HEK293 (cell line): Measurements from ENCODE around the gene BMERB1.

Experiments used
- CTCF ChIA-PET: fragments of 350-600 bp; formaldehyde crosslinking; extraction: SDS; loops from one replicate; lab custom pipeline; 2021; ENCODE audit warnings: antibody characterized with exemption; lab: Yijun Ruan, JAX
- POLR2A ChIA-PET: fragments of 300-600 bp; formaldehyde crosslinking; extraction: SDS; loops from one replicate; lab custom pipeline; 2020; ENCODE audit warnings: antibody characterized with exemption, inconsistent platforms; lab: Yijun Ruan, JAX
- H3K27ac ChIP-seq: fragments of 200-500 bp; sonication (Bioruptor generic); 2 replicates; pipeline ENCODE4 v1.5.1; 2014; ENCODE audit warnings: low read depth, low read length, control low read depth, inconsistent platforms; ENCODE audit errors: extremely low read depth
- H3K36me3 ChIP-seq, 2 experiments: fragments of 200-500 bp in 1 of 2; sonication (Bioruptor generic) in 1 of 2; 1 replicate in 1 of 2; 2 replicates in 1 of 2; pipeline ENCODE4 v1.5.1; 2014 to 2017; ENCODE audit warnings: inconsistent platforms in 2 of 2, low read length in 2 of 2; ENCODE audit not compliant: control insufficient read depth in 2 of 2, insufficient read depth in 1 of 2
- H3K4me1 ChIP-seq: fragments of 200-500 bp; sonication (Bioruptor generic); 2 replicates; pipeline ENCODE4 v1.5.1; 2014; ENCODE audit warnings: mild to moderate bottlenecking, low read length, inconsistent platforms; ENCODE audit not compliant: control insufficient read depth, insufficient read depth
- H3K4me3 ChIP-seq: 2 replicates; pipeline ENCODE4 v1.5.1; 2011; ENCODE audit warnings: low read depth, mild to moderate bottlenecking, control low read depth, low read length, moderate library complexity
- H3K9me3 ChIP-seq: fragments of 200-500 bp; sonication (Bioruptor generic); 2 replicates; pipeline ENCODE4 v1.5.1; 2014; ENCODE audit warnings: low read depth, low read length, inconsistent platforms; ENCODE audit not compliant: control insufficient read depth, insufficient read depth
- ELK4 ChIP-seq: IDR thresholded peaks from 2 replicates; pipeline ENCODE4 v1.6.1; 2011; ENCODE audit warnings: mild to moderate bottlenecking, low read depth, low read length, borderline replicate concordance
- GLIS1 ChIP-seq: fragments of 450-650 bp; formaldehyde crosslinking; IDR thresholded peaks from 2 replicates; pipeline ENCODE4 v1.5.1; 2016; ENCODE audit warnings: missing biosample characterization, missing genetic modification characterization
- GLIS2 ChIP-seq: fragments of 450-650 bp; formaldehyde crosslinking; IDR thresholded peaks from 2 replicates; pipeline ENCODE4 v1.5.1; 2016; ENCODE audit warnings: missing biosample characterization, missing genetic modification characterization
- HOXD13 ChIP-seq: sonication (generic); formaldehyde crosslinking; IDR thresholded peaks from 2 replicates; pipeline ENCODE4 v1.8.0; 2022; ENCODE audit warnings: missing genetic modification reagents, borderline replicate concordance
- KLF7 ChIP-seq: fragments of 450-650 bp; formaldehyde crosslinking; IDR thresholded peaks from 2 replicates; pipeline ENCODE4 v1.5.1; 2016; ENCODE audit warnings: missing biosample characterization, missing genetic modification characterization, borderline replicate concordance
- REST ChIP-seq: fragments of 450-650 bp; formaldehyde crosslinking; IDR thresholded peaks from 2 replicates; pipeline ENCODE4 v1.5.1; 2016; ENCODE audit warnings: missing biosample characterization, missing genetic modification characterization
- YY2 ChIP-seq: fragments of 450-650 bp; formaldehyde crosslinking; IDR thresholded peaks from 2 replicates; pipeline ENCODE4 v1.5.1; 2016; ENCODE audit warnings: missing biosample characterization, missing genetic modification characterization
- ZBTB11 ChIP-seq: fragments of 450-650 bp; formaldehyde crosslinking; conservative IDR thresholded peaks from 2 replicates; pipeline ENCODE4 v1.5.1; 2016; ENCODE audit warnings: low read depth, missing biosample characterization, missing genetic modification characterization
- ZFP41 ChIP-seq: fragments of 450-650 bp; formaldehyde crosslinking; IDR thresholded peaks from 2 replicates; pipeline ENCODE4 v1.5.1; 2016; ENCODE audit warnings: missing biosample characterization, missing genetic modification characterization, borderline replicate concordance
- ZNF16 ChIP-seq: fragments of 450-650 bp; formaldehyde crosslinking; IDR thresholded peaks from 2 replicates; pipeline ENCODE4 v1.5.1; 2016; ENCODE audit warnings: low read depth, missing biosample characterization, missing genetic modification characterization
- ZNF2 ChIP-seq: fragments of 450-650 bp; formaldehyde crosslinking; IDR thresholded peaks from 2 replicates; pipeline ENCODE4 v1.5.1; 2016; ENCODE audit warnings: missing biosample characterization, missing genetic modification characterization
- ZNF239 ChIP-seq: fragments of 450-650 bp; formaldehyde crosslinking; IDR thresholded peaks from 2 replicates; pipeline ENCODE4 v1.5.1; 2016; ENCODE audit warnings: missing biosample characterization, missing genetic modification characterization
- ZNF248 ChIP-seq: fragments of 450-650 bp; formaldehyde crosslinking; IDR thresholded peaks from 2 replicates; pipeline ENCODE4 v1.5.1; 2017; ENCODE audit warnings: missing biosample characterization, missing genetic modification characterization
- ZNF394 ChIP-seq: fragments of 450-650 bp; formaldehyde crosslinking; IDR thresholded peaks from 2 replicates; pipeline ENCODE4 v1.5.1; 2016; ENCODE audit warnings: missing biosample characterization, missing genetic modification characterization, mild to moderate bottlenecking, moderate library complexity, borderline replicate concordance
- ZNF623 ChIP-seq: fragments of 450-650 bp; formaldehyde crosslinking; IDR thresholded peaks from 2 replicates; pipeline ENCODE4 v1.5.1; 2016; ENCODE audit warnings: missing biosample characterization, missing genetic modification characterization
- ZNF660 ChIP-seq: fragments of 450-650 bp; IDR thresholded peaks from 2 replicates; pipeline ENCODE4 v1.5.1; 2018; ENCODE audit warnings: missing biosample characterization, mild to moderate bottlenecking, missing genetic modification characterization
- ZNF664 ChIP-seq: fragments of 450-650 bp; formaldehyde crosslinking; IDR thresholded peaks from 2 replicates; pipeline ENCODE4 v1.5.1; 2016; ENCODE audit warnings: missing biosample characterization, missing genetic modification characterization
- ZNF677 ChIP-seq: fragments of 450-650 bp; IDR thresholded peaks from 2 replicates; pipeline ENCODE4 v1.5.0; 2018; ENCODE audit warnings: missing biosample characterization, mild to moderate bottlenecking, missing genetic modification characterization, moderate library complexity
- ZNF791 ChIP-seq: fragments of 450-650 bp; formaldehyde crosslinking; IDR thresholded peaks from 2 replicates; pipeline ENCODE4 v1.5.1; 2016; ENCODE audit warnings: missing biosample characterization, missing genetic modification characterization
- ZNF837 ChIP-seq: fragments of 450-650 bp; formaldehyde crosslinking; IDR thresholded peaks from 2 replicates; pipeline ENCODE4 v1.5.1; 2016; ENCODE audit warnings: missing biosample characterization, missing genetic modification characterization
- TF ChIP-seq, protein P1 (sequence below): fragments of 450-650 bp; formaldehyde crosslinking; IDR thresholded peaks from 2 replicates; pipeline ENCODE4 v1.5.1; 2016; ENCODE audit warnings: missing biosample characterization, missing genetic modification characterization

Gene BMERB1

GRCh38 chr16:15530085-15530484 is 95.7 kb downstream of the BMERB1 start (continued):
- TF ChIP-seq ELK4 (no peak), ZNF837 (tag by site-specific recombination) (no peak)
- TF ChIP-seq, all 188 proteins: peak for 0

DNA sequence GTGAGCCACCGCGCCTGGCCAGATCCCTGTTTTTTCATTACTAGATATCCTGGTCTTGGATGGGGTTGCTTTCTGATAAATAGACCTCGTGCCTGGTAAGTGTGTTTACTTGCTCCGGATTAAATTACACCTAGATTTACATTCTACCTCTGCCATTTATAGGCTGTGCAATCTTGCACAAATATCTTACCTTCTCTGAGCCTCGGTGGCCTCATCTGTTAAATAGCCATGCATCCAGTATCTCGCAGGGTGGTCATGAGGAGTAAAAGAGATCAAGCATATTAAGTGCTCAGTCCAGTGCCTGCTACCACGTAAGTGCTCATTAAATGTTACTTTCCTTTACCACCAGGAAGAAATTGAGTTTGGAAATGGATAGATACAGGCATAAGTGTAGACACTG is 98.4 kb downstream of the BMERB1 start:
- TF ChIP-seq ZFP41 (tag by site-specific recombination): no peak
- TF ChIP-seq GLIS2: no peak
- TF ChIP-seq ZNF623 (tag by site-specific recombination): no peak
- no peak for TF ChIP-seq ZNF2 (tag by site-specific recombination)
- TF ChIP-seq ZNF660: 0 out of 2 replicates have a peak, but pooled peaks have one; percentile 25
- TF ChIP-seq ZNF664: 0 out of 2 replicates have a peak, but pooled peaks have one; percentile 18
- TF ChIP-seq ZNF248 (tag by site-specific recombination): no peak
- POLR2A ChIA-PET: no interaction called here

GRCh38 chr16:15533386-15533785 is 99.0 kb downstream of the BMERB1 start:
- no peak overlapping the region for H3K27ac ChIP-seq
- no peak overlapping the region for H3K4me3 ChIP-seq
- no peaks in the 10 kb centered on the region for H3K9me3 ChIP-seq
- TF ChIP-seq ZNF677 (tag by site-specific recombination) (no peak), GLIS1 (no peak), ZNF664 (no peak), ZNF791 (tag by site-specific recombination) (no peak), ZBTB11 (tag by site-specific recombination) (no peak), KLF7 (no peak), YY2 (tag by site-specific recombination) (no peak), ZNF239 (tag by site-specific recombination) (no peak), ZNF394 (tag by site-specific recombination) (no peak), HOXD13 (no peak), REST (tag by site-specific recombination) (no peak), ZNF16 (tag by site-specific recombination) (no peak)
- TF ChIP-seq, protein P1, sequence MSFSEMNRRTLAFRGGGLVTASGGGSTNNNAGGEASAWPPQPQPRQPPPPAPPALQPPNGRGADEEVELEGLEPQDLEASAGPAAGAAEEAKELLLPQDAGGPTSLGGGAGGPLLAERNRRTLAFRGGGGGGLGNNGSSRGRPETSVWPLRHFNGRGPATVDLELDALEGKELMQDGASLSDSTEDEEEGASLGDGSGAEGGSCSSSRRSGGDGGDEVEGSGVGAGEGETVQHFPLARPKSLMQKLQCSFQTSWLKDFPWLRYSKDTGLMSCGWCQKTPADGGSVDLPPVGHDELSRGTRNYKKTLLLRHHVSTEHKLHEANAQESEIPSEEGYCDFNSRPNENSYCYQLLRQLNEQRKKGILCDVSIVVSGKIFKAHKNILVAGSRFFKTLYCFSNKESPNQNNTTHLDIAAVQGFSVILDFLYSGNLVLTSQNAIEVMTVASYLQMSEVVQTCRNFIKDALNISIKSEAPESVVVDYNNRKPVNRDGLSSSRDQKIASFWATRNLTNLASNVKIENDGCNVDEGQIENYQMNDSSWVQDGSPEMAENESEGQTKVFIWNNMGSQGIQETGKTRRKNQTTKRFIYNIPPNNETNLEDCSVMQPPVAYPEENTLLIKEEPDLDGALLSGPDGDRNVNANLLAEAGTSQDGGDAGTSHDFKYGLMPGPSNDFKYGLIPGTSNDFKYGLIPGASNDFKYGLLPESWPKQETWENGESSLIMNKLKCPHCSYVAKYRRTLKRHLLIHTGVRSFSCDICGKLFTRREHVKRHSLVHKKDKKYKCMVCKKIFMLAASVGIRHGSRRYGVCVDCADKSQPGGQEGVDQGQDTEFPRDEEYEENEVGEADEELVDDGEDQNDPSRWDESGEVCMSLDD (tag by site-specific recombination): no peak
- no peaks in the 10 kb centered on the region for H3K4me1 ChIP-seq
- H3K36me3 ChIP-seq: no peaks in the 10 kb centered on the region
- POLR2A ChIA-PET: interaction anchor here (0.6 kb wide), 1 partner anchor 19 kb away, joined by 3 read pairs; no protein-coding TSS in a partner anchor
- CTCF ChIA-PET: interaction anchor here (0.6 kb wide), 1 partner anchor 12 kb away, joined by 5 read pairs; no protein-coding TSS in a partner anchor

More for the DNA sequence above, 98.4 kb downstream of the BMERB1 start:
- Histone ChIP-seq H3K4me1 (no peaks in the 10 kb centered on the region), H3K9me3 (no peaks in the 10 kb centered on the region), H3K4me3 (no peak overlapping the region), H3K27ac (no peak overlapping the region), H3K36me3 (no peaks in the 10 kb centered on the region)
- CTCF ChIA-PET: no interaction called here
